HCT116 (cell line): ENCODE data around the gene URM1. TPM values are rescaled to one million over a fixed set of nuclear protein-coding genes. Genes with fewer than 3 reads are reported as not detected.

Source experiments
- ATAC-seq: fragments of 200-7000 bp; cut with Tn5 transposase; 2 replicates; pipeline ENCODE4 v1.9.1; 2020; ENCODE audit warnings: mild to moderate bottlenecking, moderate library complexity
- BruUV-seq: library from RNA; stranded (reverse); fragments of 400-500 nt; replicated peaks from 2 replicates; lab custom pipeline; 2021; lab: Mats Ljungman, UMichigan
- CTCF ChIA-PET: fragments of 300-600 bp; sonication (Branson Sonifier 250); formaldehyde crosslinking; loops from one replicate; lab custom pipeline; 2021; ENCODE audit warnings: antibody characterized with exemption; lab: Charles Lee
- POLR2A ChIA-PET: fragments of 300-600, 350-600 bp; sonication (Branson Sonifier 250); formaldehyde crosslinking; loops from one replicate; lab custom pipeline; 2021; ENCODE audit warnings: antibody characterized with exemption; lab: Charles Lee
- RAD21 ChIA-PET, 2 experiments: fragments of 300-600 bp; sonication (Branson Sonifier 250); formaldehyde crosslinking; loops; one replicate each; lab custom pipeline; 2023; ENCODE audit warnings: low total read pairs in 2 of 2; ENCODE audit not compliant: uncharacterized antibody in 2 of 2, unreplicated experiment in 2 of 2, low non-redundant PET in 1 of 2; lab: Charles Lee
- DNase-seq: peaks from one replicate; pipeline ENCODE4 v3.0.0-alpha.2; 2010; ENCODE audit warnings: low read depth, low spot score
- H2AFZ ChIP-seq: fragments of 200-600 bp; shearing (Covaris generic), sonication (generic); 2 replicates; pipeline ENCODE4 v1.6.1; 2017; ENCODE audit warnings: low read depth, mixed run types, mixed read lengths, antibody characterized with exemption, low read length; ENCODE audit not compliant: poor library complexity, severe bottlenecking
- H3K27ac ChIP-seq: 2 replicates; pipeline ENCODE4 v1.5.1; 2012; ENCODE audit warnings: low read depth, low read length
- H3K27me3 ChIP-seq: fragments of 200-600 bp; sonication (generic); 2 replicates; pipeline ENCODE4 v1.6.1; 2016; ENCODE audit warnings: mixed run types, low read length, mixed read lengths; ENCODE audit not compliant: insufficient read depth
- H3K36me3 ChIP-seq, 2 experiments: fragments of 200-500 bp in 1 of 2; fragments of 200-600 bp in 1 of 2; sonication (Bioruptor generic) in 1 of 2; sonication (generic) in 1 of 2; 2 replicates each; pipeline versions ENCODE4 v1.5.1 to v1.6.1; 2014 to 2016; ENCODE audit warnings: low read length in 2 of 2, inconsistent platforms in 1 of 2, mixed read lengths in 1 of 2, mixed run types in 1 of 2; ENCODE audit not compliant: insufficient read depth in 2 of 2, control insufficient read depth in 1 of 2
- H3K4me1 ChIP-seq, 2 experiments: fragments of 200-600 bp in 1 of 2; sonication (generic) in 1 of 2; 2 replicates each; pipeline versions ENCODE4 v1.5.1 to v1.6.1; 2012 to 2017; ENCODE audit warnings: low read length in 2 of 2, inconsistent platforms in 1 of 2, mild to moderate bottlenecking in 1 of 2, mixed read lengths in 1 of 2, mixed run types in 1 of 2, moderate library complexity in 1 of 2; ENCODE audit not compliant: insufficient read depth in 2 of 2, control insufficient read depth in 1 of 2
- H3K4me2 ChIP-seq: fragments of 200-600 bp; sonication (generic); 2 replicates; pipeline ENCODE4 v1.6.1; 2017; ENCODE audit warnings: mixed run types, low read length, mixed read lengths
- H3K4me3 ChIP-seq, 2 experiments: fragments of 200-600 bp in 1 of 2; sonication (generic) in 1 of 2; replicated peaks in 1 of 2; 2 replicates each; pipeline ENCODE4 v1.5.1; 2011 to 2016; ENCODE audit warnings: low read length in 2 of 2, control low read depth in 1 of 2, low read depth in 1 of 2, mild to moderate bottlenecking in 1 of 2, mixed read lengths in 1 of 2, mixed run types in 1 of 2
- H3K79me2 ChIP-seq: fragments of 200-600 bp; sonication (generic); 2 replicates; pipeline ENCODE4 v1.6.1; 2017; ENCODE audit warnings: mild to moderate bottlenecking, mixed run types, low read length, moderate library complexity, mixed read lengths; ENCODE audit not compliant: insufficient read depth
- H3K9ac ChIP-seq: fragments of 200-600 bp; sonication (generic); 2 replicates; pipeline ENCODE4 v1.6.1; 2016; ENCODE audit warnings: low read length, mixed read lengths
- H3K9me2 ChIP-seq: fragments of 200-600 bp; sonication (generic), shearing (Covaris generic); 2 replicates; pipeline ENCODE4 v1.6.1; 2017; ENCODE audit warnings: mixed run types, mild to moderate bottlenecking, moderate library complexity; ENCODE audit not compliant: insufficient read depth
- H3K9me3 ChIP-seq, 2 experiments: fragments of 200-500 bp in 1 of 2; fragments of 200-600 bp in 1 of 2; sonication (Bioruptor generic) in 1 of 2; sonication (generic) in 1 of 2; 2 replicates each; pipeline ENCODE4 v1.6.1; 2014 to 2017; ENCODE audit warnings: low read length in 2 of 2, mixed read lengths in 2 of 2, inconsistent platforms in 1 of 2, low read depth in 1 of 2, mild to moderate bottlenecking in 1 of 2, mixed run types in 1 of 2, moderate library complexity in 1 of 2; ENCODE audit not compliant: control insufficient read depth in 1 of 2, insufficient read depth in 1 of 2
- H4K20me1 ChIP-seq: fragments of 200-600 bp; sonication (generic), shearing (Covaris generic); 2 replicates; pipeline ENCODE4 v1.6.1; 2017; ENCODE audit warnings: mixed run types, mild to moderate bottlenecking, moderate library complexity; ENCODE audit not compliant: insufficient read depth
- CBX3 ChIP-seq: IDR thresholded peaks from 2 replicates; pipeline ENCODE4 v1.6.1; 2012; ENCODE audit warnings: low read depth
- CEBPB ChIP-seq: IDR thresholded peaks from 2 replicates; pipeline ENCODE4 v1.6.1; 2012; ENCODE audit warnings: low read depth
- CTCF ChIP-seq, 3 experiments: fragments of 200-600 bp in 1 of 3; sonication (generic) in 1 of 3; IDR thresholded peaks in 2 of 3; conservative IDR thresholded peaks in 1 of 3; 2 replicates each; pipeline ENCODE4 v1.5.1; 2012 to 2017; ENCODE audit warnings: low read depth in 2 of 3, low read length in 2 of 3, antibody characterized with exemption in 1 of 3, borderline replicate concordance in 1 of 3, control low read depth in 1 of 3, mild to moderate bottlenecking in 1 of 3, mixed read lengths in 1 of 3, mixed run types in 1 of 3, moderate library complexity in 1 of 3; ENCODE audit not compliant: insufficient read depth in 1 of 3
- EGR1 ChIP-seq: IDR thresholded peaks from 2 replicates; pipeline ENCODE4 v1.6.1; 2012; ENCODE audit warnings: low read depth
- ELF1 ChIP-seq: IDR thresholded peaks from 2 replicates; pipeline ENCODE4 v1.6.1; 2012; ENCODE audit warnings: low read depth, borderline replicate concordance
- EZH2phosphoT487 ChIP-seq: fragments of 200-600 bp; IDR thresholded peaks from 2 replicates; pipeline ENCODE4 v1.6.1; 2018; ENCODE audit warnings: antibody characterized with exemption, borderline replicate concordance
- JUND ChIP-seq: IDR thresholded peaks from 2 replicates; pipeline ENCODE4 v1.6.1; 2012
- MAX ChIP-seq: IDR thresholded peaks from 2 replicates; pipeline ENCODE4 v1.6.1; 2012
- REST ChIP-seq: IDR thresholded peaks from 2 replicates; pipeline ENCODE4 v1.6.1; 2012; ENCODE audit warnings: low read depth
- SIN3A ChIP-seq: IDR thresholded peaks from 2 replicates; pipeline ENCODE4 v1.6.1; 2012; ENCODE audit warnings: low read depth
- SP1 ChIP-seq: IDR thresholded peaks from 2 replicates; pipeline ENCODE4 v1.6.1; 2012; ENCODE audit warnings: low read depth
- SRF ChIP-seq: IDR thresholded peaks from 2 replicates; pipeline ENCODE4 v1.6.1; 2012; ENCODE audit warnings: low read depth
- TCF7L2 ChIP-seq: IDR thresholded peaks from 2 replicates; pipeline ENCODE4 v1.7.0; 2011; ENCODE audit warnings: borderline replicate concordance, inconsistent platforms; ENCODE audit not compliant: insufficient read depth, insufficient read length; ENCODE audit errors: extremely low read depth
- ZBTB33 ChIP-seq: IDR thresholded peaks from 2 replicates; pipeline ENCODE4 v1.6.1; 2011; ENCODE audit warnings: mild to moderate bottlenecking, low read length, moderate library complexity; ENCODE audit not compliant: insufficient replicate concordance; ENCODE audit errors: extremely low read depth
- ZFX ChIP-seq: fragments of 450-650 bp; IDR thresholded peaks from 2 replicates; pipeline ENCODE4 v1.6.1; 2017
- ZNF274 ChIP-seq: fragments of 200-500 bp; sonication (Bioruptor generic); IDR thresholded peaks from 2 replicates; pipeline ENCODE4 v1.6.1; 2014; ENCODE audit warnings: mild to moderate bottlenecking, low read depth, low read length, inconsistent platforms
- intact Hi-C: fragments of 100-400 bp; cut with micrococcal nuclease; formaldehyde crosslinking; loops from 2 replicates; pipeline ENCODE4 v1.10.0; 2022
- total RNA-seq: library from RNA; stranded (reverse); gene quantifications from one replicate; pipeline ENCODE4 v1.2.1, GENCODE V29; 2021; ENCODE audit not compliant: unreplicated experiment

The URM1 gene
- total RNA-seq, 1 experiment from 2014 or later = 51.6 TPM

- TF ChIP-seq CTCF (IDR thresholded peaks at IDR 0.05 in 2 of 3, conservative IDR thresholded peaks at IDR 0.05 in 1 of 3; ENCODE audit: borderline replicate concordance in 1 of 3, insufficient read depth in 1 of 3, low read depth in 2 of 3, low read length in 2 of 3) = no peak
- no peak for TF ChIP-seq TCF7L2
- no peak for TF ChIP-seq EZH2phosphoT487
- TF ChIP-seq CBX3 = no peak
- no peak for TF ChIP-seq JUND
- no peak for TF ChIP-seq ZNF274
- no peak for TF ChIP-seq SRF
- no peak for TF ChIP-seq SP1
Observed at GRCh38 chr9:128431207-128431606, 60.0 kb downstream of the URM1 start (continued).

GRCh38 chr9:128434340-128434739 lies 63.2 kb downstream of the URM1 start:
- Histone ChIP-seq H3K9me3 (no peaks in the 10 kb centered on the region), H3K9me2 (no peaks in the 10 kb centered on the region), H3K4me1 (peaks cover 2 to 10% of the 10 kb centered on the region in 2 experiments; a peak in 2 of 4 replicates), H3K27me3 (no peaks in the 10 kb centered on the region), H3K27ac (no peak overlapping the region), H4K20me1 (no peaks in the 10 kb centered on the region), H3K36me3 (no peaks in the 10 kb centered on the region), H2AFZ (no peak overlapping the region), H3K9ac (no peak overlapping the region), H3K4me3 (no peak overlapping the region), H3K4me2 (no peak overlapping the region), H3K79me2 (no peaks in the 10 kb centered on the region)
- DNase-seq (no peak), ATAC-seq (no peak)
- POLR2A ChIA-PET = no interaction called here
- CTCF ChIA-PET = no interaction called here
- RAD21 ChIA-PET = no interaction called here
- BruUV-seq = no TSS peak
- no peak for TF ChIP-seq ELF1
- no peak for TF ChIP-seq CTCF (IDR thresholded peaks at IDR 0.05 in 2 of 3, conservative IDR thresholded peaks at IDR 0.05 in 1 of 3; ENCODE audit: borderline replicate concordance in 1 of 3, insufficient read depth in 1 of 3, low read depth in 2 of 3, low read length in 2 of 3)
- no peak for TF ChIP-seq ZFX
- TF ChIP-seq ZBTB33 = no peak
- no peak for TF ChIP-seq REST
- TF ChIP-seq TCF7L2 = no peak
- TF ChIP-seq EGR1 = no peak
- TF ChIP-seq SRF = no peak
- TF ChIP-seq SIN3A = no peak
- no peak for TF ChIP-seq SP1
- no peak for TF ChIP-seq MAX
- no peak for TF ChIP-seq CEBPB
- intact Hi-C loops = no loop called here
